ENCODE results near the gene SRRM3.

SRRM3 gene

GRCh38 chr7:76272851-76273497 is 71.3 kb downstream of the SRRM3 start:
- no peak for DNase-seq (ENCODE audit: low read depth in 2 of 2)
- no peak overlapping the region for H3K4me3 ChIP-seq (replicated peaks in 1 of 2; ENCODE audit: low read depth in 2 of 2, low read length in 2 of 2)
- TF ChIP-seq CTCF (IDR thresholded peaks at IDR 0.05; ENCODE audit: low read depth, low read length) = no peak

- no peak for DNase-seq (ENCODE audit: low read depth in 2 of 2)
- TF ChIP-seq CTCF (IDR thresholded peaks at IDR 0.05; ENCODE audit: low read depth, low read length) = no peak
- H3K4me3 ChIP-seq (replicated peaks in 1 of 2; ENCODE audit: low read depth in 2 of 2, low read length in 2 of 2) = no peak overlapping the region
Measured at GRCh38 chr7:76273503-76273902, 71.8 kb downstream of the SRRM3 start.

GRCh38 chr7:76278540-76278939 is 76.8 kb downstream of the SRRM3 start:
- TF ChIP-seq CTCF (IDR thresholded peaks at IDR 0.05; ENCODE audit: low read depth, low read length) = no peak
- DNase-seq (ENCODE audit: low read depth in 2 of 2) = peak in 1 of 2 donors; percentile 33

GRCh38 chr7:76280408-76280807 is 78.7 kb downstream of the SRRM3 start:
- DNase-seq (ENCODE audit: low read depth in 2 of 2) = no peak
- TF ChIP-seq CTCF (IDR thresholded peaks at IDR 0.05; ENCODE audit: low read depth, low read length) = no peak
- no peak overlapping the region for H3K4me3 ChIP-seq (replicated peaks in 1 of 2; ENCODE audit: low read depth in 2 of 2, low read length in 2 of 2)

More at GRCh38 chr7:76278540-76278939, 76.8 kb downstream of the SRRM3 start:
- no peak overlapping the region for H3K4me3 ChIP-seq (replicated peaks in 1 of 2; ENCODE audit: low read depth in 2 of 2, low read length in 2 of 2)

GRCh38 chr7:76281006-76281705 is 79.5 kb downstream of the SRRM3 start:
- H3K4me3 ChIP-seq (replicated peaks in 1 of 2; ENCODE audit: low read depth in 2 of 2, low read length in 2 of 2) = peak overlapping the region in 1 of 2 donors; percentile 32
- no peak for TF ChIP-seq CTCF (IDR thresholded peaks at IDR 0.05; ENCODE audit: low read depth, low read length)
- no peak for DNase-seq (ENCODE audit: low read depth in 2 of 2)

- TF ChIP-seq CTCF (IDR thresholded peaks at IDR 0.05; ENCODE audit: low read depth, low read length) = no peak
- H3K4me3 ChIP-seq (replicated peaks in 1 of 2; ENCODE audit: low read depth in 2 of 2, low read length in 2 of 2) = peak overlapping the region; percentile 33 to 39
- DNase-seq (ENCODE audit: low read depth in 2 of 2) = no peak
Measured at GRCh38 chr7:76281706-76282343, 80.1 kb downstream of the SRRM3 start.

Measured in cardiac fibroblast (primary cell).